Cerebellar cortex (tissue), 1 donor: ENCODE data around the gene ITGA11.

Source experiments
- DNase-seq: peaks from one replicate; pipeline ENCODE4 v3.0.0-alpha.2; 2015; ENCODE audit warnings: low spot score

ITGA11 gene

GRCh38 chr15:68330901-68331300, 101.1 kb downstream of the ITGA11 start:
- DNase-seq: peak; percentile 42

DNA sequence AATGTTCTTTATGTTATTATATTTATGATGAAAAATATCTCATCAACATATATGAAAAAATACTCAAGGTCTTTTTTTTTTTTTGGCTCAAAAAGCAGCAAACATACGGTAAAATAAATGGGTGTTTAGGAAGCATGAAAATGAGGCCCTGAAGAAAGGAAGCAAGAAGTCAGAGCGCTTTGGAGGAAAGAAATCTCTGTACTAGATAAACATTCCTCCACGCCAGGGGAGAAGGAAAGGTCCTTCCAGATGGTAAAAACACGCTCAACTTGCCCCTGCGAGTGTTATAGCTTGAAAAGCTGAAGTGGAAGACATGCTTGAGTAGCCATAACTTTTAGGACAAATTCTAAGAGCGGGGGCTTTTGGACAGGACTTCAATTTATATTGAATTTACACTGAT, 101.5 kb downstream of the ITGA11 start:
- peak; percentile 13 for DNase-seq

GRCh38 chr15:68328964-68329363, 103.0 kb downstream of the ITGA11 start:
- DNase-seq: no peak

DNA sequence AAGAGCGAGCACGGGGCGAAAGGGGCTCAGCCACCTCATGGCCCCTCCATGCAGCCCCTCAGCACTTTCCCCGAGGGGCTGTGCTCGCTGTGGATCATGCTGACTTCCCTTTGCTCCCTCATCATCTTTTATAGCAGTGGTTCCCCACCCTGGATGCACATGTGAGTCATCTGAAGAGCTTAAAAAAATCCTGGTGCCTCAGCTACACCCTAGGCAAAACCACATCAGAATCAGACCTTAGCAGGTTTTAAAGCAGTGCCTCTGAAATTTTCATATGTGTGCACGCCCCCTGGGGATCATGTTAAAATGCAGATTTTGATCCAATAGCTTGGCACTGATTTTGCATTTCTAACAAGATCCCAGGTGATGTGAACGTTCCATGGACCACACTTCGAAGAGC, 103.5 kb downstream of the ITGA11 start:
- no peak for DNase-seq

- DNase-seq: no peak
Measured at GRCh38 chr15:68326711-68327354, 105.1 kb downstream of the ITGA11 start.

DNA sequence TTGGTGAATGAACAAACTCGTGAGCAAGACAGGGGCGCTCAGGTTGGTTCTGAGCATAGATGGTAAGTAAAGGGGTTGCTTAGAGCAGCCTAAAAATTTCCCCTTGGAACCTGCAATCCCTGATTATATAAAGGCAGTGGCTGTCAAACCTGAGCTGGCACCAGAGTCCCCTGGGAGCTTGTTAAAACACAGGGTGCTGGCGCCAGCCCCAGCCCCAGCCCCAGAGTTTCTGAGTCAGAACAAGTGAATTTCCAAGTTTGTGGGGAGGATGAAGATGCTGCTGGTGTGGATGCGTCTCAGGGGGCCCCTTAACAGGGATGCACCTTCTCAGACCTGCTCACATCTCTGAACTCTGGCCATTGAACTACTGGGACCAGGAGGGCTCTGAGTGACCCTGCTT, 106.2 kb downstream of the ITGA11 start:
- DNase-seq: no peak

DNA sequence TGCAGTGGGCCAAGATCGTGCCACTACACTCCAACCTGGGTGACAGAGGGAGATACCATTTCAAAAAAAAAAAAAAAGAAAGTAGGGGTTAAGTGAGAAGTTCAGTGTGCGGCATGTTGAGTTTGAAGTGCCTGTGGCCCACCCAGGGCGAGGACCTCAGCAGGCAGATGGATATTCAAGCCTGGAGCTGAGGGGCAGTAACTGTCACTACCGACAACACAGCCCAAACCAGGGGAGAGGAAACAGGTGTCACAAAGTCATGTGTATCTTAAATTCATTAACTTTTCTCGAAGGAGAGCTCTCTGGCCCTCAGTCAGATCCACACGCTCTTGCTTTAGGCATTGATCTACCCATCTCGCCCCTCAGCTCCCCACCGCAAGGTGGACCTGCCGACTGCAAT, 109.2 kb downstream of the ITGA11 start:
- DNase-seq: no peak

DNA sequence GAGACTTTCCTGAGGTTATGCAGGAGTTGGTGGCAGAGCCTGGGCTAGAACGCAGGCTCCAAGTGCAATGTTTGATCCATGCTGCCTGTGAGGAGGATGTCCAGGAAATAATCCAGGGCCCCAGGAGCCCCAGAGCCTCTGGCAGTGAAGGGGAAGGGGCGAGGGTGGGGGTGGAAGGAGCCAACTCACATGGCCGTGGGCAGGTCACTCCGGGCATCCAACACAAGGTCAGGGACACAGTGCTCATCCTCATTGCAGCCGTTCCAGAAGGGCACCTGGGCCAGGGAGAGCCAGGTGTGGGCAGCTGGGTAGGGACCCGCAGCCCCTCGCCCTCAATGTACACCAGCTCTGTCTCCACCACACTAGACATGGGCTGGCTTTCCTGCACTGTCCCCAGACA, 110.7 kb downstream of the ITGA11 start:
- no peak for DNase-seq

GRCh38 chr15:68319997-68320396, 112.0 kb downstream of the ITGA11 start:
- DNase-seq: no peak

- no peak for DNase-seq
Measured at GRCh38 chr15:68318931-68319909, 112.7 kb downstream of the ITGA11 start.

DNA sequence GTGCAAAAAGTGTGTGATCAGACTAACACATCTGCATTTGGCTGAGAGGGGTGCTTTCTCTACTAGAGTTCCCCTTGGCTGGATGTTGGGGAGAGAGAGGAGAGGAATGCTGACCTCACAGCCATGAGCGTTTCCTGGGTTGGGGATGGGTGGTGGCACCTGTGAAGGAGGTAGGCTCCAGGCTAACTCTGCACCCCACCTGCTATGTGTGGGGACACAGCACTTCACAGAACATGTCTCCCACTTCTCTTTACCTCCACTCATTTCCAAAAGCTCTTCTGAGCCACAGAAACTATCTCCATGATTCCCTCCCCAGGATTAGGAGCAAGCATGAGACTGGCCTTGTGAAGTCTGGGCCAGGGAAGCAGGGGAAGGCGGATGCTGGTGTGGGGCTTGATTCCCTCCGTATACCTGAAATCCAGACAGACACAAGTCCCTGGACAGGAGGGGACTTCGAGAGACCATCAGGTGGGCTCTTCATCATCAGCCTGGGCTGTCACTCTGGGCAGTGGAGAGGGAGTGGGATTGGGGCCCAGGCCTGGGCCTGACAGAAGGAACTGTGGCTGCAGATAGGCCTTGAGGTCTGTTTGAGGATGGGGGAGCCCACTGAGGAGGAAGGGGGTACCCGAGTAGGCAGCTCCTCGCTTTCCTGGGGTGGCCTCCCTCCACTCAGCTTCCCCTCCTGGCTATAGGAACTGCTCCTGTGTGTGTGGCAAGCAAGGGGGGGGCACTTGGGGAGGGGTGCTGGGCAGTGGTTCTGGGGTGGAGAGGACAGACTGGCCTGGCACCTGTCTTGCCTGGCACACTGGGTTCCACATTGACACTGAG, 113.7 kb downstream of the ITGA11 start:
- no peak for DNase-seq

DNA sequence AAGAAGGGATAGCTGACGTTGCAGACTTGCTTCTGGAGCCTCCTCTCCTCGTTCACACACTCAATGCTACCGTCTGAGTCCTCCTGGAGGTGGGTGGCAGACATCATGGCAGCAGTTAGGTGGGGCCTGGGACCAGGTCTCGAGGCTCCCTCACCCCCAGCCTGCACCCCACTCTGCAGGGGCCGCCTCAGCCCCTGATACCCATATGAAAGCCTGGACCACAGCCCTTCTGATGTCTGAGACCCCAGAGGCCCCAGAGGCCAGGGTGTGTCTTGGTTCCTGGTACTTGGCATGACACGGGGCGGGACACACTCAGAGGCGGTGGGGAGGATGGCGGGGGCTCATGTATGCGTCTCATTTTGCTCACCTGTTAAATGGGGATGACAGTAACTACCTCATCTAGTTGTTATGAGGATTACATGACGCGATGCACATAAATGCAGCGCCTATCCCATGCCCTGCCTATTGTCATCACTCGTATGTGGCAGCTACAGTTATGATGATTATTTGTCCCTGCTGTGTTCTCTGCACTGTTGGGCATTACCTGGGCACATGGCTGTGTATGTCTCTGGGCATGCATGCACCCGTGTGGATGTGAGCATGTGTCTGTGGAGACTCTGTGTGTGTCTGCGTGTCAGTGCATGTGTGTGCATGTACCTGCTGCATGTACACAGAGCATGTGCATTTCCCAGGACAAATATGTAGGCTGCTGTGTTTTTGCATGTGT, 114.5 kb downstream of the ITGA11 start:
- no peak for DNase-seq

- peak; percentile 42 for DNase-seq
Measured at GRCh38 chr15:68316061-68316804, 115.7 kb downstream of the ITGA11 start.

- DNase-seq: peak; percentile 56
Measured at GRCh38 chr15:68315495-68316031, 116.4 kb downstream of the ITGA11 start.

GRCh38 chr15:68315035-68315434, 116.9 kb downstream of the ITGA11 start:
- no peak for DNase-seq

- no peak for DNase-seq
Measured at GRCh38 chr15:68314563-68314962, 117.4 kb downstream of the ITGA11 start.

GRCh38 chr15:68313501-68314410, 118.2 kb downstream of the ITGA11 start:
- no peak for DNase-seq

GRCh38 chr15:68312701-68313204, 119.2 kb downstream of the ITGA11 start:
- no peak for DNase-seq

- DNase-seq: no peak
Measured at GRCh38 chr15:68311859-68312557, 120.0 kb downstream of the ITGA11 start.
